DND-41 (cell line): ENCODE measurements around the gene IFNA4.
"Not testable (repeated sequence)": the region's sequence is repeated elsewhere in the genome, so short reads cannot be mapped to it uniquely, and the experiment has no call there.

Experiments used
- ATAC-seq: fragments of 200-7000 bp; cut with Tn5 transposase; 3 replicates; pipeline ENCODE4 v1.9.1; 2021; ENCODE audit warnings: low read depth; ENCODE audit not compliant: insufficient read depth
- DNase-seq: peaks from one replicate; pipeline ENCODE4 v3.0.0-alpha.2; 2020
- H2AFZ ChIP-seq: 2 replicates; pipeline ENCODE4 v1.6.0; 2012; ENCODE audit warnings: low read depth, low read length
- H3K27ac ChIP-seq: 2 replicates; pipeline ENCODE4 v1.5.1; 2012; ENCODE audit warnings: low read length, inconsistent platforms
- H3K27me3 ChIP-seq: fragments of 200-600 bp; sonication (generic); 2 replicates; pipeline ENCODE4 v1.6.0; 2012; ENCODE audit warnings: low read length, mild to moderate bottlenecking, inconsistent platforms; ENCODE audit not compliant: insufficient read depth, poor library complexity
- H3K36me3 ChIP-seq: 2 replicates; pipeline ENCODE4 v1.5.1; 2012; ENCODE audit warnings: low read length, inconsistent platforms; ENCODE audit not compliant: insufficient read depth
- H3K4me1 ChIP-seq: 2 replicates; pipeline ENCODE4 v1.5.1; 2012; ENCODE audit warnings: mild to moderate bottlenecking, low read length; ENCODE audit not compliant: insufficient read depth
- H3K4me2 ChIP-seq: 2 replicates; pipeline ENCODE4 v1.6.0; 2012; ENCODE audit warnings: mild to moderate bottlenecking, moderate library complexity, low read length, inconsistent platforms; ENCODE audit not compliant: insufficient read depth
- H3K4me3 ChIP-seq, 2 experiments: fragments of 200-600 bp in 1 of 2; shearing (Covaris generic) in 1 of 2; 2 replicates each; pipeline ENCODE4 v1.5.1; 2012 to 2016; ENCODE audit warnings: inconsistent platforms in 2 of 2, low read length in 2 of 2, mild to moderate bottlenecking in 2 of 2, low read depth in 1 of 2, moderate library complexity in 1 of 2
- H3K79me2 ChIP-seq: 2 replicates; pipeline ENCODE4 v1.6.0; 2012; ENCODE audit warnings: low read length, inconsistent platforms; ENCODE audit not compliant: insufficient read depth
- H3K9ac ChIP-seq: 2 replicates; pipeline ENCODE4 v1.6.0; 2012; ENCODE audit warnings: low read depth, mild to moderate bottlenecking, inconsistent platforms, low read length, moderate library complexity
- H3K9me3 ChIP-seq: 2 replicates; pipeline ENCODE4 v1.5.1; 2012; ENCODE audit warnings: low read length, moderate library complexity, mild to moderate bottlenecking, inconsistent platforms; ENCODE audit not compliant: insufficient read depth, severe bottlenecking
- H4K20me1 ChIP-seq: 2 replicates; pipeline ENCODE4 v1.6.0; 2012; ENCODE audit warnings: low read length; ENCODE audit not compliant: insufficient read depth
- EZH2 ChIP-seq: IDR thresholded peaks from 3 replicates; pipeline ENCODE4 v1.6.1; 2012; ENCODE audit warnings: borderline replicate concordance, low read depth, mild to moderate bottlenecking, moderate library complexity, low read length, inconsistent platforms; ENCODE audit not compliant: severe bottlenecking
- TF ChIP-seq, protein P1 (sequence below): IDR thresholded peaks from 2 replicates; pipeline ENCODE4 v1.5.1; 2012; ENCODE audit warnings: borderline replicate concordance, low read length, moderate library complexity, mild to moderate bottlenecking; ENCODE audit not compliant: poor library complexity, severe bottlenecking; ENCODE audit errors: extremely low read depth

IFNA4 gene

DNA sequence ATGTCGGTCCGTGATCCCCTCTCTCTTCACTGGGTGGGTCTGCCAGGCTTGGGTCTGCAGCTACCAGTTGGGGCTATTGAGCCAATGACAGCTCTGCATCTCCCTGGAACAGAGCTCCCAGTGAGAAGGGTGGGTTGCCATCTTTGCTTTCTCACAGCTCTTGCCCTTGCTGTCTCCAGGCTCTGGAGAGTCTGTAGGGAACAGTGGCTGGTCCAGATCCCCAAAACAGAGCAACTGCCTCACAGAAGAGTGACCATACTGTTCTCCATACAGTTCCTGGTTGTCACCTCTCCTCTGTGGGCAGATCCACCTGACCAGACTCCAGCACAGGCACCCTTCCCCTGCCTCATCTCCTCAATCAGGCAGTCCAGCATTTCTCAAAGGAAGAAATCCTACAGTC lies 45.9 kb upstream of the IFNA4 start:
- H3K4me1 ChIP-seq, result no peaks in the 10 kb centered on the region
- ATAC-seq (no peak), DNase-seq (no peak)
- no peak overlapping the region for H3K27ac ChIP-seq
- no peaks in the 10 kb centered on the region for H3K79me2 ChIP-seq
- TF ChIP-seq EZH2, result no peak
- TF ChIP-seq, protein P1, sequence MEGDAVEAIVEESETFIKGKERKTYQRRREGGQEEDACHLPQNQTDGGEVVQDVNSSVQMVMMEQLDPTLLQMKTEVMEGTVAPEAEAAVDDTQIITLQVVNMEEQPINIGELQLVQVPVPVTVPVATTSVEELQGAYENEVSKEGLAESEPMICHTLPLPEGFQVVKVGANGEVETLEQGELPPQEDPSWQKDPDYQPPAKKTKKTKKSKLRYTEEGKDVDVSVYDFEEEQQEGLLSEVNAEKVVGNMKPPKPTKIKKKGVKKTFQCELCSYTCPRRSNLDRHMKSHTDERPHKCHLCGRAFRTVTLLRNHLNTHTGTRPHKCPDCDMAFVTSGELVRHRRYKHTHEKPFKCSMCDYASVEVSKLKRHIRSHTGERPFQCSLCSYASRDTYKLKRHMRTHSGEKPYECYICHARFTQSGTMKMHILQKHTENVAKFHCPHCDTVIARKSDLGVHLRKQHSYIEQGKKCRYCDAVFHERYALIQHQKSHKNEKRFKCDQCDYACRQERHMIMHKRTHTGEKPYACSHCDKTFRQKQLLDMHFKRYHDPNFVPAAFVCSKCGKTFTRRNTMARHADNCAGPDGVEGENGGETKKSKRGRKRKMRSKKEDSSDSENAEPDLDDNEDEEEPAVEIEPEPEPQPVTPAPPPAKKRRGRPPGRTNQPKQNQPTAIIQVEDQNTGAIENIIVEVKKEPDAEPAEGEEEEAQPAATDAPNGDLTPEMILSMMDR, result no peak
- H3K4me2 ChIP-seq, result no peak overlapping the region
- no peak overlapping the region for H3K4me3 ChIP-seq
- no peaks in the 10 kb centered on the region for H4K20me1 ChIP-seq
- H3K9me3 ChIP-seq, result no peaks in the 10 kb centered on the region
- H2AFZ ChIP-seq, result no peak overlapping the region
- H3K9ac ChIP-seq, result no peak overlapping the region
- H3K36me3 ChIP-seq, result no peaks in the 10 kb centered on the region
- peaks cover 13% of the 10 kb centered on the region for H3K27me3 ChIP-seq

DNA sequence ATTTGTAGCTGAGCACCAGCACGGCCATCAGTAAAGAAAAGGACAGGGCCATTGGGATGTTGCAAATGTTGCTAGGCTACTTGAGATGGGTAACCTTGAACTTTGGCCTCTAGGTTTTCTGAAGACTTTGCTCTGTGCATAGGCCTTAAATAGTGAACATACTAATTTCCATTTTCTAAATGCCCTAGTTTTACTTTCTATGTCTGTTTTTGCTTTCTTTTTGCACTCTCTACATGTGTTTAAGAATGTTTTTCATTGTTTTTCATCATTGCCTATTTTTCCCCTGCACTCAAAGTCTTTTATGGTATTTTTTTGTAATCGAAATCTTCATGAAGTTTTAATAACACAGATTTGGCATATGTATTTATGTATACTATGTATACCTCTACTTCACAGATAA lies 40.7 kb upstream of the IFNA4 start, which contains the start of gene IFNA17:
Gene IFNA17 (minus strand): TSS at position 101 of the 400 bp plus-strand sequence. CDS start 49 bp downstream, at position 52.
- no peaks in the 10 kb centered on the region for H3K79me2 ChIP-seq
- no peak within 1 kb of the TSS for H3K4me3 ChIP-seq
- no peaks in the 10 kb centered on the region for H3K4me1 ChIP-seq
- H3K9me3 ChIP-seq, result no peaks in the 10 kb centered on the region
- H3K36me3 ChIP-seq, result no peaks in the 10 kb centered on the region
- no peaks in the 10 kb centered on the region for H4K20me1 ChIP-seq
- H3K27me3 ChIP-seq, result no peaks in the 10 kb centered on the region
- ATAC-seq (no peak), DNase-seq (no peak)
- H3K4me2 ChIP-seq, result no peak within 1 kb of the TSS
- TF ChIP-seq, protein P1, result no peak
- TF ChIP-seq EZH2, result no peak
- H3K9ac ChIP-seq, result no peak within 1 kb of the TSS
- no peak within 1 kb of the TSS for H3K27ac ChIP-seq
- no peak within 1 kb of the TSS for H2AFZ ChIP-seq

DNA sequence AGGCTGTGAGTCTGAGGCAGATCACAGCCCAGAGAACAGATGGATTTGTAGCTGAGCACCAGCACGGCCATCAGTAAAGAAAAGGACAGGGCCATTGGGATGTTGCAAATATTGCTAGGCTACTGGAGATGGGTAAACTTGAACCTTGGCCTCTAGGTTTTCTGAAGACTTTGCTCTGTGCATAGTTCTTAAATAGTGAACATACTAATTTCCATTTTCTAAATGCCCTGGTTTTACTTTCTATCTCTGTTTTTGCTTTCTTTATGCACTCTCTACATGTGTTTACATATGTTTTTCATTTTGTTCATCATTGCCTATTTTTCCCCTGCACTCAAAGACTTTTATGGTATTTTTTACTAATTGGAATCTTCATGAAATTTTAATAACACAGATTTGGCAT lies 29.8 kb upstream of the IFNA4 start, which contains the start of gene IFNA16:
Gene IFNA16 (minus strand): TSS at position 101 of the 400 bp plus-strand sequence. CDS start 6 bp downstream, at position 95.
- not testable (repeated sequence) for H3K9me3 ChIP-seq, H3K9ac ChIP-seq, H3K4me3 ChIP-seq, H3K36me3 ChIP-seq, ATAC-seq, DNase-seq, H3K79me2 ChIP-seq, H4K20me1 ChIP-seq, H2AFZ ChIP-seq, H3K27ac ChIP-seq, H3K4me2 ChIP-seq, H3K4me1 ChIP-seq, H3K27me3 ChIP-seq

DNA sequence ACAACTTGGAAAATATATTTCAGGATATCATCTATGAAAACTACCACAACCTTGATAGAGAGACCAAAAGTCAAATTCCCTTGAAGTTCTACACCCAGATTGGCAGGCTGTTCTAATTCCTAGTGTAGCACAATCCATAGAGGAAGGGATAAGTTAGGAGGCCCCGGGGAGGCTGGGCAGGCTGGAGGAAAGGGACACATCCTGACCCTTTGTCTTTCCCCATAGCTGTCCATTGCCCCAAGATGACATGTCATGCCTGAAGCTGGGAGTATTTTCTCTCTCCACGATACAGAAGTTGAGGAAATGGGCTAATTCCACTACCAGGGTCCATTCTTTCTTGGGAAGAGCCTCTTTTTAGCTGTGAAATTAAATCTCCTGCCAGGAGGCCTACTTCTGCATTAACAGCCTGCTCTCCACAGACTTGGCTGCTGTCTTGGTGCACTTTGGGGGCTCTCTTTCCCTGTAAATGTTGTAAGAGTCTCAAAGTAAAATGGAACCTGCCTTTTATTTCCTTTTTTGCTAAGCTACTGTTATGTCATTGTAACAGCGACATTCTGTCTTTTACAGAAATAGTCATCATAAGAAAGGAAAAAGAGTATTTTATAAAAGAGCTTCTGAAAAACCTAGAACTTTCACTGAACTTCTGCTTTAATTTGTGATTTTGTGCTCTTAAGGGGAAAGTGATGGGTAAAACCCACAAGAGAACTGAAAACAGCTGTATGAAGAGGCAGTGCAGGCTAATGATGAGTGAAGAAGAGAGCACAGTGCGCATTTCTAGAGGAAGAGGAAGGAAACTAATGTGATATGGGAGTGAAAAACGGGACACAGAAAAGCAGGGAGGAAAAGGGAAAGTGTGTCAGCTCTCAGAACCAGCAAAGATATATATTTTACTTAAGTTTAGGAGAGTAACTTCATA lies 26.3 kb upstream of the IFNA4 start:
- H2AFZ ChIP-seq, DNase-seq: not testable (repeated sequence)
- ATAC-seq, result peak; percentile 60; the same call in 2 of the 3 replicates

DNA sequence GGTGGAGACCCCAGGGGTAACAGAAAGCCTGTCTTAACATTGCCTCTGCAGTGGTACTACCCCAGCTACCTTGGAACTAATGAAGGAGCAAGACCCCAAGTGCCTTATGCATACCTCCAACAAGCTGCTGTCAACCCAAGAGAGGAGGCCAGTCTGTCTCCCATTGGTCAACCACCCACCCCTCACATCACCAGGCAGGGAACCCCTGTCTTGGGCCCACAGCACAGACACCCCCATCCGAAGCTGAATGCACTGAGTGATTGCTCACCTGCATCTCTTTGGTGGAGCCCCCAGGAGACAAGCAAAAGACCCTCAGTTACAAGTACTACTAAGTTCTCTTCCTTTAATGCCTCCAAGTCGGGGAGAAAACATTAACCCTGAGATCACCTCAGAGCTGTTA lies 24.8 kb upstream of the IFNA4 start:
- H2AFZ ChIP-seq, H3K4me3 ChIP-seq, H3K4me2 ChIP-seq, H3K4me1 ChIP-seq, DNase-seq, H3K9me3 ChIP-seq, H3K27ac ChIP-seq, H3K9ac ChIP-seq, H3K79me2 ChIP-seq, H3K27me3 ChIP-seq, H3K36me3 ChIP-seq, H4K20me1 ChIP-seq, ATAC-seq: not testable (repeated sequence)

More for the DNA sequence above, 26.3 kb upstream of the IFNA4 start:
- H3K9me3 ChIP-seq, H3K4me2 ChIP-seq, H3K79me2 ChIP-seq, H3K36me3 ChIP-seq, H3K27ac ChIP-seq, H4K20me1 ChIP-seq, H3K9ac ChIP-seq, H3K4me3 ChIP-seq, H3K4me1 ChIP-seq, H3K27me3 ChIP-seq: not testable (repeated sequence)
- TF ChIP-seq, protein P1, result peak; percentile 64

DNA sequence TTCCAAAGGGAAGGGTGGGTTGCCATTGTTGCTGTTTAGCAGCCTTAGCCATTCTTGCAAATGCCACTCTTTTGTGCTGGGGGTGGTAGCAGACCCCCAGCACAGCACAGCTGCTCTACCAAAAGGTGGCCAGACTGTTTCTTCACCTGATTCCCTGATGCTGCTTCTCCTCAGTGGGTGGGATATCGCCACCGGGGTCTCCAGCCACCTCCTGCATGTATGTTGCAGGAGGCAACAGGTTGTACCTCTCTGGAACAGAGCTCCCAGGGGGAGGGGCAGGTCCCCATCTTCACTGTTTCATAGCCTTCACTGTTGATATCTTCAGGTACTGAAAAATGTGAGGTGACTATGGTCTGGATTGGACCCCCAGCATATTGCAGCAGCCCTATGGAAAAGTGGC lies 23.4 kb upstream of the IFNA4 start:
- not testable (repeated sequence) for H3K4me3 ChIP-seq, H3K9me3 ChIP-seq, H3K4me2 ChIP-seq, H3K27ac ChIP-seq, H4K20me1 ChIP-seq, H3K36me3 ChIP-seq, ATAC-seq, H2AFZ ChIP-seq, H3K4me1 ChIP-seq, H3K27me3 ChIP-seq, DNase-seq, H3K79me2 ChIP-seq, H3K9ac ChIP-seq
